ENCODE measurements around the gene NPFF.
A peak's percentile ranks its signal among the peaks of the same experiment; 100 is the strongest.

NPFF gene

DNA sequence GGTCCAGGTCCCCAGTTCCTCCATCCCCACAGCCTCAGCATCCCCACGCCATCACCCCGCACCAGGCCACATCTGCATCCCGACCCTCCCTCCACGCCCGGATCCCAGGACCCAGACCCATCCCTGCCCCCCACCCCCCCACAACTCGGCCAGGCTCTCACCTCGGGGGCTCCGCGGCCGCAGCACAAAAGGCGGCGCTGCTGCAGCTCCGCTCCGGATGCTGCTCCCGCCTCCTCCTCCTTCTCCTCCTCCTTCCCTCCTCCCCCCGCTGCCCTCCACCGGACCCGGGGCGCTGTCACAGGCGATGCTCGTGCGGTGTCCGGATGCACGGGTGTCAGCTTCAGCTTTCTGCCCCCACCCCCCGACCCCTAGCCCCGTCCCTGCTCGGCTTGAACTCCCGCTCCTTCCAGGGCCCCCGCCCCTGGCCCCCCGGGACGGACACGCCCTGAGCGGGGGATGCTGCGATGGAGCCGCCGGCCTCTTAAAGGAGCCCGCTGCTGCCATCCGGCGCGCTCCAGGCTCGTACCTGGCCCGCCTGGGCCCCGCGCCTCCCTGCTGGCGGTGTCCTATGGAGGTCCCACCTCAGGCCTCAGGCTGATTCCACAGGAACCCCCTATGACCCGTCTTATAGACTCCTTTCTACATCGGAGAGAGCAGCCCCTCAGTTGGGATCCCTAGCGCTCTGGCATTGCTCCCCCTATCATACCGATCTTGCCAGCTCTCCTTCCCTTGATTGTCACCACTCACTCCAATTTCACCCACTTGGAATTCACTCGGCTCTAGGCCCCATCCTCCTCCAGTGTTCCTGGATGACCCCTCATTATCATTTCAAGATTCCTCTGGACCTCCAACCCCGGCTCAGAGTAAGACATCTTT, 7.8 kb downstream of the NPFF start, which contains the start of gene MAP3K12:
Gene MAP3K12 (minus strand): TSS at position 193 of the 876 bp plus-strand sequence. CDS start 12,067 bp downstream, outside the sequence.
- TF ChIP-seq, protein P1, sequence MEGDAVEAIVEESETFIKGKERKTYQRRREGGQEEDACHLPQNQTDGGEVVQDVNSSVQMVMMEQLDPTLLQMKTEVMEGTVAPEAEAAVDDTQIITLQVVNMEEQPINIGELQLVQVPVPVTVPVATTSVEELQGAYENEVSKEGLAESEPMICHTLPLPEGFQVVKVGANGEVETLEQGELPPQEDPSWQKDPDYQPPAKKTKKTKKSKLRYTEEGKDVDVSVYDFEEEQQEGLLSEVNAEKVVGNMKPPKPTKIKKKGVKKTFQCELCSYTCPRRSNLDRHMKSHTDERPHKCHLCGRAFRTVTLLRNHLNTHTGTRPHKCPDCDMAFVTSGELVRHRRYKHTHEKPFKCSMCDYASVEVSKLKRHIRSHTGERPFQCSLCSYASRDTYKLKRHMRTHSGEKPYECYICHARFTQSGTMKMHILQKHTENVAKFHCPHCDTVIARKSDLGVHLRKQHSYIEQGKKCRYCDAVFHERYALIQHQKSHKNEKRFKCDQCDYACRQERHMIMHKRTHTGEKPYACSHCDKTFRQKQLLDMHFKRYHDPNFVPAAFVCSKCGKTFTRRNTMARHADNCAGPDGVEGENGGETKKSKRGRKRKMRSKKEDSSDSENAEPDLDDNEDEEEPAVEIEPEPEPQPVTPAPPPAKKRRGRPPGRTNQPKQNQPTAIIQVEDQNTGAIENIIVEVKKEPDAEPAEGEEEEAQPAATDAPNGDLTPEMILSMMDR (IDR thresholded peaks at IDR 0.05; ENCODE audit: extremely low read depth, missing control alignments): peak; percentile 24
- DNase-seq (ENCODE audit: low spot score): peak; percentile 65

DNA sequence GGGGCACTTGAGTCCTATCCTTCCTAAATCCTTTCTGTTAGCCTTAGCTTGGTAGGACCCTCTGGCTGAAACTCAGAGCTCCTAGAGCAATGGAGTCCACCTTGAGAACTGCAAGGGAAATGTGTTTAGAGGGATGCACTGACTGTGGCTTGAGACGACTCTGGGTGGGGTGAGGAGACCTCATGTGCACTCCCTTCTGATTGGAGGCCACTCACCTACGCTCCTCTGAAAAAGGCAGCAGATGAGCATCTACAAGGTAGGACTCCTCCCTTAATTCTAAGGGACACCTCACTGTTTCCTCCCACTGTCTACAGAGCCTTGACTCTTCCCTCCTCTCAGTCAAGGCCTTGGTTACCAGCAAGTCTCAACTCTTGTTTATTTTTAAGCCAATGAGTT, 9.1 kb downstream of the NPFF start:
- TF ChIP-seq, protein P1 (IDR thresholded peaks at IDR 0.05; ENCODE audit: extremely low read depth, missing control alignments): no peak
- DNase-seq (ENCODE audit: low spot score): no peak

DNA sequence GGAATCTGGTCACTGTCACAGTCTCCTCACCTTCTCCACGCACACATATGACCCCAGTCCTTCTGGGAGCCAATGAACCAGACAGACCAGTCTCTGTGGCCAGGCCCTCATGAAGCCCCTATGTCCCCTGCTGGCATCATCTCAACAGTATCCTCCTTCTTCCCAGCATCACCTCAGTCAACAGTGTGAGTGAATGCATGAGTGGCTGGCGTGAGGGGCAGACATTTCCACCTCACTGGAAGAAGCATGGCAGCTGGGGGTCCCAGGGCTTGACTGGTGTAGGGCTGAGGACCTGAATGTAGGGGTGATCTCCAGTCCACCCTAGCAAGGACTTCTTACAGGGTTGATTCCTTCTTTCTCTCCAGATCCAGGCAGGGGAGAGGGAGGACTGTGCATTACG, 9.8 kb downstream of the NPFF start:
- TF ChIP-seq, protein P1 (IDR thresholded peaks at IDR 0.05; ENCODE audit: extremely low read depth, missing control alignments): no peak
- DNase-seq (ENCODE audit: low spot score): no peak

DNA sequence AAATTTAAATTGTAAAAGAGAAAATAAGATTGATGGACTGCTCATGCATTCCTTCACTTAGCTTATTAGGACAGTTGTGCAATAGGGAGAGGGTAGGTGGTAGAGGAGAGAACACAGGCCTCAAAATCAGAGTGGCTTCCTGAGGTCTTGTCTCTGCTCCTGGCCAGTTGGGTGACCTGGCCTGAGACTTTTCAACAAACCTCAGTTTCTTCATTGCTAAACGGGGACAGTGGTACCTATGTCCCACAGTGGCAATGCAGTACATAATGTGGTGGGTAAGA, 10.6 kb downstream of the NPFF start:
- no peak for DNase-seq (ENCODE audit: low spot score)
- TF ChIP-seq, protein P1 (IDR thresholded peaks at IDR 0.05; ENCODE audit: extremely low read depth, missing control alignments): no peak

DNA sequence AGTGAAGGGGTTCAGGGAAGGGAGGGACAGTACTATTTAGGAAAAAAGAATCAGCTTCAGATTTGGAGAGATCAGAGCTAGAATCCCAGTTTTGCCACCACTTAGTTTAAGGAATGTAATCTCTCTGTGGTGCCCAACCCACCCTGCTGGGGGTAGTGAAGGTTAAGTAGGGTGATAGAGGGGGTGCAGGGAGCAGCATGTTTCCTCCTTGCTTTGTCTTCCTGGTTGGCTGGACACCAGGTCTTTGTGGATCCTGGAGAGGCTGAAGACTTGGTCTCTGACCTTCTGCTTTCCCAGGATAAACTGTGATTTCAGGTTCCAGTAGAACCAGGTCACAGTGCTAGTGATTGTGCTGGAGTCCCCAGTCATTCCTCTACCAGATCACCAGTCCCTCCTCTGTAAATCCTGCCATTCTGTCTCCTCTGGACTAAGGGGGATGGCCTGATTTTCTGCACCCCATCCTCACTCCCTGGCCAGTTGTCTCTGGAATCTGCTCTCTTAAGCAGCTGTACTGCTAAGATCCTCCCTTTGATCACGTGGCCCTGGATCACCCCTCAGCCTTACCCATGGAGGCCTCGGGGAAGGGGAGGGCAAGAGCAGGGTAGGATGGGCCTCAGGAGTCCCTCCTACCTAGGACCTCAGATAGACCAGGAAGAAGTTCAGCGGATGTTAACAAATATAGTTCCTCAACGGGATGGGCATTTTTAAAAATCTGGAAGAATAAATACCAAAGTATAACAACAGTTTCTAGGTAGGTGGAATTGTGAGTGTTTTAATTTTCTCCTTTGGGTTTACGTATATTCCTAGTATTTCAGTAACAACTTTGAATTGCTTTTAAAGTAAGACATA, 11.2 kb downstream of the NPFF start:
- TF ChIP-seq, protein P1 (IDR thresholded peaks at IDR 0.05; ENCODE audit: extremely low read depth, missing control alignments): no peak
- no peak for DNase-seq (ENCODE audit: low spot score)

DNA sequence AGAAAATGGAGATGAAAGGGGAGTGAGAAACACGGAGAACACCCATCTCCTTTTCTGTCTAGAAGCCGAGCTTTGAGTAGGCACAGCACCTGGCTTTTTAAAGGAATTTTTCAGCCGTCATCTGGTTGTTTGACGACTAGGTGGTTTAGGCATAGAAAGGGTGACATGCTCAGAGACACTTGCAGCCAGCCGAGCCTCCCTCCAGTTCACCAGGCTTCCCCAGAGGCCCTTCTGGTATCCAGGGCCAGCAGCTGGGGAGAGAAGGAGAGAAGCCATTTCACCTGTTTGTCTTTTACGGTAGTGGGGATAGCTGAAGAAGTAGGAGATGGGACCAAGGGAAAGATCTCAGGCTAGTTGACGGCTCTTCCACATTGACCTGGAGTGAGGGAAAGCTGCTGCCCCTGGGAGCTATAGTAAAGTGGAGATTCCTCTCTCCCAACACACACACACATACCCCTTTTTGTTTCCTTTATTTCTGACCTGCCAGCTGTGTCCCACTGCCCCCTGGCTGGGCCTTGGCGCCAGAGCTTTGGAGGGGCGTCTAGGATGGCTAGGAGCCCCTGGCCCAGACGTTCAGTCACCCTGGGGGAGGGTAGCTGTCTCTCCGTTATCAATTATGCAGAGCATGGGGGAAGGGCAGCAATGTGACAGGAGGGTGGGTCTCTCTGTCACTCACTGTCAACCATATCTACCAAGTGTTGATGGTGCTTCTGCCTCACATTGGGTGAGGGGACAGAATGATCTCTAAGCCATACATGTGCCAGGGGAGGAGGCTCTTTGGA, 13.5 kb downstream of the NPFF start:
- no peak for DNase-seq (ENCODE audit: low spot score)
- TF ChIP-seq, protein P1 (IDR thresholded peaks at IDR 0.05; ENCODE audit: extremely low read depth, missing control alignments): no peak
